HepG2 (cell line): ENCODE data around the gene ENPP1. TPM values are rescaled to one million over a fixed set of nuclear protein-coding genes. Genes with fewer than 3 reads are reported as not detected.

Experiments
- CHD4 ChIP-seq: fragments of 200-600 bp; sonication (generic); IDR thresholded peaks from 2 replicates; pipeline ENCODE4 v1.7.0; 2017; ENCODE audit warnings: mild to moderate bottlenecking, low read length, borderline replicate concordance
- CTCF ChIP-seq: sonication (generic); formaldehyde crosslinking; IDR thresholded peaks from 2 replicates; pipeline ENCODE4 v1.5.0; 2020; ENCODE audit warnings: mild to moderate bottlenecking, missing genetic modification reagents, moderate library complexity
- HHEX ChIP-seq: IDR thresholded peaks from 2 replicates; pipeline ENCODE4 v1.6.1; 2016; ENCODE audit warnings: control low read depth
- HNRNPH1 ChIP-seq: fragments of 200-400 bp; formaldehyde crosslinking; optimal IDR thresholded peaks from 2 replicates; pipeline ENCODE3; 2017; ENCODE audit warnings: mild to moderate bottlenecking, low read depth, low read length
- MEF2D ChIP-seq: sonication (generic); formaldehyde crosslinking; IDR thresholded peaks from 2 replicates; pipeline ENCODE4 v1.5.1; 2020; ENCODE audit warnings: mild to moderate bottlenecking, missing genetic modification reagents
- SMYD3 ChIP-seq: sonication (generic); formaldehyde crosslinking; IDR thresholded peaks from 2 replicates; pipeline ENCODE4 v1.8.1; 2023; ENCODE audit warnings: mild to moderate bottlenecking, missing genetic modification reagents
- XBP1 ChIP-seq: sonication (generic); formaldehyde crosslinking; IDR thresholded peaks from 2 replicates; pipeline ENCODE4 v1.5.0; 2020; ENCODE audit warnings: missing genetic modification reagents
- ZNF652 ChIP-seq: IDR thresholded peaks from 2 replicates; pipeline ENCODE4 v1.6.1; 2016; ENCODE audit warnings: low read depth, borderline replicate concordance
- ZNF83 ChIP-seq: sonication (generic); formaldehyde crosslinking; IDR thresholded peaks from 2 replicates; pipeline ENCODE4 v1.4.0; 2020; ENCODE audit warnings: missing genetic modification reagents, mild to moderate bottlenecking, borderline replicate concordance
- polyA plus RNA-seq, 8 experiments: library from polyadenylated mRNA; depleted of rRNA in 3 of 8; stranded (reverse) in 7 of 8; unstranded in 1 of 8; fragments of >200 nt; fragmentation: Illumina TruSeq in 4 of 8; extraction: Trizol in 4 of 8; gene quantifications; 2 replicates each; pipeline versions ENCODE4 v1.2.1 to v1.2.3, GENCODE V29; 2011 to 2016; ENCODE audit warnings: low read depth in 4 of 8, missing spikeins in 1 of 8, mixed read lengths in 1 of 8; ENCODE audit not compliant: insufficient read depth in 1 of 8
- total RNA-seq, 5 experiments: library from RNA; depleted of rRNA; stranded (reverse); fragments of >200 nt; fragmentation: Illumina TruSeq; extraction: Trizol; gene quantifications; 2 replicates each; pipeline ENCODE4 v1.2.3, GENCODE V29; 2016; ENCODE audit warnings: low read depth in 1 of 5
- TF ChIP-seq, protein P1 (sequence below): sonication (generic); formaldehyde crosslinking; IDR thresholded peaks from 2 replicates; pipeline ENCODE4 v1.4.0; 2020; ENCODE audit warnings: mild to moderate bottlenecking, missing genetic modification reagents
- TF ChIP-seq, protein P2 (sequence below): IDR thresholded peaks from 2 replicates; pipeline ENCODE4 v1.4.0; 2020; ENCODE audit warnings: mild to moderate bottlenecking, missing genetic modification reagents

ENPP1 gene
- total and polyA plus RNA-seq, 2 of the 13 experiments (the other 11 are each of a cell fraction or from before 2014, with no cell fraction given) = 56.5 to 160 TPM

DNA sequence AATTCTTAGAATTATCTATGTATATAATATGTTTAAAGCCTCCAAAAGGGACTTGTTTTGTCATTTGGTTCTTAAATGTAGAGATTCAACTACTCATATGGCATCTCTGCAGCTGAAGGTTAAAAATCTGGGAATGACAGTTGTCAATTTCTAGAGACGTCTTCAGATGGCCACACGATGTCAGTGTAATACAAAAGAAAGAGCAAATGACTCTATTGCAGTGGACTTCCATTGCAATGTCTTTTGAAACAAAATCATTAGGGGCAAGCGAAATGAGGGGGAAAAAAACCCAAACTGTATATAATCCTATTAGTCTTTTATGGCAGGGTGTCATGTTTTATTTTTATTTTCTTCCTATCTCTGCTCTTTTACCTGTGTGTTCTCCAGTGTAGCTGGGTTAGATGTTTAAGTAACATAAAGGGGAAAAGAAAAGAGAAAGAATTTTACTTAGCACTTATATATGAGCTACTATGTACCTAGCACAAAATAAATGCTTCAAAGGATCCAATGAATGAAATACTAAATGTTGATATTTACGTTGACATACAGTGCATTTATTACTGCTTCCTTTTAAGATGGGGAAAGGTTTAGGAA, 117.2 kb downstream of the ENPP1 start (continued):
- TF ChIP-seq, protein P1, sequence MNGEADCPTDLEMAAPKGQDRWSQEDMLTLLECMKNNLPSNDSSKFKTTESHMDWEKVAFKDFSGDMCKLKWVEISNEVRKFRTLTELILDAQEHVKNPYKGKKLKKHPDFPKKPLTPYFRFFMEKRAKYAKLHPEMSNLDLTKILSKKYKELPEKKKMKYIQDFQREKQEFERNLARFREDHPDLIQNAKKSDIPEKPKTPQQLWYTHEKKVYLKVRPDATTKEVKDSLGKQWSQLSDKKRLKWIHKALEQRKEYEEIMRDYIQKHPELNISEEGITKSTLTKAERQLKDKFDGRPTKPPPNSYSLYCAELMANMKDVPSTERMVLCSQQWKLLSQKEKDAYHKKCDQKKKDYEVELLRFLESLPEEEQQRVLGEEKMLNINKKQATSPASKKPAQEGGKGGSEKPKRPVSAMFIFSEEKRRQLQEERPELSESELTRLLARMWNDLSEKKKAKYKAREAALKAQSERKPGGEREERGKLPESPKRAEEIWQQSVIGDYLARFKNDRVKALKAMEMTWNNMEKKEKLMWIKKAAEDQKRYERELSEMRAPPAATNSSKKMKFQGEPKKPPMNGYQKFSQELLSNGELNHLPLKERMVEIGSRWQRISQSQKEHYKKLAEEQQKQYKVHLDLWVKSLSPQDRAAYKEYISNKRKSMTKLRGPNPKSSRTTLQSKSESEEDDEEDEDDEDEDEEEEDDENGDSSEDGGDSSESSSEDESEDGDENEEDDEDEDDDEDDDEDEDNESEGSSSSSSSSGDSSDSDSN (CRISPR knock-in tag) = no peak
- no peak for TF ChIP-seq ZNF83 (CRISPR knock-in tag)
- no peak for TF ChIP-seq XBP1 (CRISPR knock-in tag)
- peak; percentile 27; the same call in 1 of the 2 replicates for TF ChIP-seq CHD4
- no peak for TF ChIP-seq HNRNPH1
- TF ChIP-seq ZNF652 (CRISPR knock-in tag) = 0 out of 2 replicates have a peak, but pooled peaks have one; percentile 31
- TF ChIP-seq SMYD3 = no peak
- no peak for TF ChIP-seq MEF2D
- TF ChIP-seq CTCF (CRISPR knock-in tag) = peak; percentile 88
- TF ChIP-seq HHEX (CRISPR knock-in tag) = no peak
- TF ChIP-seq, protein P2, sequence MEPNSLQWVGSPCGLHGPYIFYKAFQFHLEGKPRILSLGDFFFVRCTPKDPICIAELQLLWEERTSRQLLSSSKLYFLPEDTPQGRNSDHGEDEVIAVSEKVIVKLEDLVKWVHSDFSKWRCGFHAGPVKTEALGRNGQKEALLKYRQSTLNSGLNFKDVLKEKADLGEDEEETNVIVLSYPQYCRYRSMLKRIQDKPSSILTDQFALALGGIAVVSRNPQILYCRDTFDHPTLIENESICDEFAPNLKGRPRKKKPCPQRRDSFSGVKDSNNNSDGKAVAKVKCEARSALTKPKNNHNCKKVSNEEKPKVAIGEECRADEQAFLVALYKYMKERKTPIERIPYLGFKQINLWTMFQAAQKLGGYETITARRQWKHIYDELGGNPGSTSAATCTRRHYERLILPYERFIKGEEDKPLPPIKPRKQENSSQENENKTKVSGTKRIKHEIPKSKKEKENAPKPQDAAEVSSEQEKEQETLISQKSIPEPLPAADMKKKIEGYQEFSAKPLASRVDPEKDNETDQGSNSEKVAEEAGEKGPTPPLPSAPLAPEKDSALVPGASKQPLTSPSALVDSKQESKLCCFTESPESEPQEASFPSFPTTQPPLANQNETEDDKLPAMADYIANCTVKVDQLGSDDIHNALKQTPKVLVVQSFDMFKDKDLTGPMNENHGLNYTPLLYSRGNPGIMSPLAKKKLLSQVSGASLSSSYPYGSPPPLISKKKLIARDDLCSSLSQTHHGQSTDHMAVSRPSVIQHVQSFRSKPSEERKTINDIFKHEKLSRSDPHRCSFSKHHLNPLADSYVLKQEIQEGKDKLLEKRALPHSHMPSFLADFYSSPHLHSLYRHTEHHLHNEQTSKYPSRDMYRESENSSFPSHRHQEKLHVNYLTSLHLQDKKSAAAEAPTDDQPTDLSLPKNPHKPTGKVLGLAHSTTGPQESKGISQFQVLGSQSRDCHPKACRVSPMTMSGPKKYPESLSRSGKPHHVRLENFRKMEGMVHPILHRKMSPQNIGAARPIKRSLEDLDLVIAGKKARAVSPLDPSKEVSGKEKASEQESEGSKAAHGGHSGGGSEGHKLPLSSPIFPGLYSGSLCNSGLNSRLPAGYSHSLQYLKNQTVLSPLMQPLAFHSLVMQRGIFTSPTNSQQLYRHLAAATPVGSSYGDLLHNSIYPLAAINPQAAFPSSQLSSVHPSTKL (CRISPR knock-in tag) = peak; percentile 45; the same call in 1 of the 2 replicates
- TF ChIP-seq, all 625 proteins: peak for 21
